ENCODE results near the gene HS3ST3B1. TPM values are rescaled to one million over a fixed set of nuclear protein-coding genes. Genes with fewer than 3 reads are reported as not detected.

The HS3ST3B1 gene
- total RNA-seq (2014; rRNA removed; shearing (Covaris generic)) = 41.5 and 44.8 TPM in 2 replicates

- peak; percentile 100 for DNase-seq
- Histone ChIP-seq H3K27ac (peak within 1 kb of the TSS; percentile 66), H3K4me3 (peak within 1 kb of the TSS; percentile 68), H3K27me3 (no peaks in the 10 kb centered on the region), H3K36me3 (no peaks in the 10 kb centered on the region), H3K4me1 (no peaks in the 10 kb centered on the region), H3K9me3 (replicated peaks) (no peaks in the 10 kb centered on the region)
Measured at GRCh38 chr17:14300575-14301278, at the start of gene HS3ST3B1. HS3ST3B1 (plus strand) TSS chr17:14301081; CDS start chr17:14301519, 438 bp downstream.

DNA sequence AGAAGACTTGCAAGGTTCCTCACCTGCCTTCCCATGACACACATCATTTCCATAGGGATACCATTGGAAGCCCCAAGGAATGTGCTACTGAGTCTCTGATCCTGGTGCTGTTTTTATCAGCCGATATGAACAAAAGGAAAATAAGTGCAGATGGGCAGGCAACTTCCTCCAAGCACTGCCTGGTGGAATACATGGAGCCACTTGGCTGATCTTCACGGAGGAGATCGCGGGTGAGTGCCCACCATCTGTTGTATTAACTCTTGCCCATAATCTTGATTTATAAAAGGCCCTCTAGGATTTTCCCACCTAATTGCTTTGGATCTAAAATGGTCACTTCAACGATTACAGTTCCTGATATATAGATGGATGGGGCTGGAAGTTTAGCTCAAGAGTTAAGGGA is 39.5 kb upstream of the HS3ST3B1 start:
- Histone ChIP-seq H3K9me3 (replicated peaks) (no peaks in the 10 kb centered on the region; the same call in 1 of the 2 replicates), H3K36me3 (no peaks in the 10 kb centered on the region), H3K27me3 (no peaks in the 10 kb centered on the region), H3K4me3 (no peak overlapping the region), H3K4me1 (no peaks in the 10 kb centered on the region), H3K27ac (no peak overlapping the region)
- no peak for DNase-seq

- DNase-seq = no peak
Measured at GRCh38 chr17:14268264-14268663, 32.6 kb upstream of the HS3ST3B1 start.

DNA sequence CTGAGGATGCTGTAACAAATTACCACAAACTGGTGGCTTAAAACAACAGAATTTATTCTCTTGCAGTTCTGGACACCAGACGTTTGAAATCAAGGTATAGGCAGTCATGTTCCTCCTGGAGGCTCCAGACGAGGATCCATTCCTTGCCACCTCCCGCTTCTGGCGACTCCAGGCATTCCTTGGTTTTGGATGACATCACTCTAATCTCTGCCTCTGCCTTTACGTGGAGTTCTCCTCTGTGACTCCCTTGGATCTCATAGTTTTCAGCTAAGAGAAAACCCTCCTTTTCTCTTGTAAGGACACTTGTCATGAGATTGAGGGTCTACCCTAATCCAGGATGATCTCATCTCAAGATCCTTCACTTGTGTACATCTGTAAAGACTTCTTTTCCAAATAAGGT is 31.4 kb upstream of the HS3ST3B1 start:
- peaks cover 3% of the 10 kb centered on the region; the same call in 1 of the 2 replicates for H3K4me1 ChIP-seq
- no peak overlapping the region for H3K4me3 ChIP-seq
- H3K9me3 ChIP-seq (replicated peaks) = peaks cover 4% of the 10 kb centered on the region; the same call in 1 of the 2 replicates
- DNase-seq = no peak
- no peaks in the 10 kb centered on the region for H3K36me3 ChIP-seq
- no peak overlapping the region for H3K27ac ChIP-seq
- H3K27me3 ChIP-seq = no peaks in the 10 kb centered on the region

More at GRCh38 chr17:14268264-14268663, 32.6 kb upstream of the HS3ST3B1 start:
- no peak overlapping the region for H3K4me3 ChIP-seq
- no peaks in the 10 kb centered on the region for H3K9me3 ChIP-seq (replicated peaks)
- H3K27ac ChIP-seq = no peak overlapping the region
- H3K4me1 ChIP-seq = peaks cover 3% of the 10 kb centered on the region; the same call in 1 of the 2 replicates
- H3K27me3 ChIP-seq = no peaks in the 10 kb centered on the region
- H3K36me3 ChIP-seq = no peaks in the 10 kb centered on the region

DNA sequence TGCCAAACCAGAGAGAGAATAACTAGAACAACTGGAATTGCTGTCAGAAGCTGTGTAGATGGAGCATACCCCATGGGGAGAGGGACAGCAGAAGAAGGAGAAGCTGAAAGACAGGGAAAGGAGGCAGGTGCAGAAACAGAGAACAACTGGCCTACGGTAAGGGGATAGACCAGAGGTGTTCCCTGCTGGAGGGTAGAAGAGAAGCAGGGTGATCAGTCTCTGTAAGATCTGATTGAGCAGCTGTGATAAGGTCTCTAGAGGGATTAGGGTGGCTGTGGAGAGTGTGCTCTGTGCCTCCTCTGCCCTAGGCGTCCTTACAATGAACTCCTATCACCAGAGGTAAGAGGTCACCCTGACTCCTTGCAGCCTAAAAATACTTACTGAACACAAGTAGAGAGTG is 30.4 kb upstream of the HS3ST3B1 start:
- Histone ChIP-seq H3K4me1 (peaks cover 3% of the 10 kb centered on the region; the same call in 1 of the 2 replicates), H3K36me3 (no peaks in the 10 kb centered on the region)
- peak; percentile 39 to 70 for DNase-seq

DNA sequence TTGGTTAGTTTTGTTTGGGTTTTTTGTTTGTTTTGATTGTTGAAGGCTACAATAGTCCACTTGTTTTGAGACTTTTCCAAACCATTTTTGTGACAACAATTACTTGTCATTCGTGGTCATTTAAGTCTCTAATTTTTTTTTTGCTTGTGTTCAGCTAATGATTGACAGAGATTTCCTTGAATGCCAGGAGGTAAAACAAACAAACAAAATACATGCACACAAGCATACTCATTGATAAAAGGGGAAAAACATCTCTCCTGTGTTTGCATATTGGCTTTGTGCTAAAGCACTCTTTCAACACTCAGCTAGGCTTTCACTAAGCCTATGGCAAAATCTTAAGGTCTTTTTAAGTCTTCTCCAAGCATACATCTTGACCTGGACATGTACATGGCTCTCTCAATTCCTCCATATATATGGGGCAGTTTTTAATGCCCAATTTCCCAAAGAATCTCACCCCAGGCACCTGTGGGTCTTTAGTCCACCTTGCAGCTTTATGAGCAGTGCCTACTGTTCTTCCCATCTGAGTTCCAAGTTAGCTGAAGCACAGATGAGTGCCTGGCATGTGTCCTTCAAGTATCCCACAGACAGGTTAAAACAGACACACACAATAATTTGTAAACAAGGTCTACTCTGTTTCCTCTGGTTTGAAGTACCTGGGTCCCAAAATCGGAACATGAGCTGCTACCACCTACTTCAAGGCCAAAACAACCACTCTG is 24.2 kb upstream of the HS3ST3B1 start:
- Histone ChIP-seq H3K36me3 (no peaks in the 10 kb centered on the region), H3K4me1 (no peaks in the 10 kb centered on the region), H3K27me3 (no peaks in the 10 kb centered on the region), H3K4me3 (no peak overlapping the region), H3K27ac (no peak overlapping the region), H3K9me3 (replicated peaks) (peaks cover 6% of the 10 kb centered on the region; the same call in 1 of the 2 replicates)
- no peak for DNase-seq

More for the DNA sequence above, 30.4 kb upstream of the HS3ST3B1 start:
- no peaks in the 10 kb centered on the region for H3K27me3 ChIP-seq
- H3K9me3 ChIP-seq (replicated peaks) = peaks cover 6% of the 10 kb centered on the region; the same call in 1 of the 2 replicates
- no peak overlapping the region for H3K4me3 ChIP-seq
- H3K27ac ChIP-seq = no peak overlapping the region

DNA sequence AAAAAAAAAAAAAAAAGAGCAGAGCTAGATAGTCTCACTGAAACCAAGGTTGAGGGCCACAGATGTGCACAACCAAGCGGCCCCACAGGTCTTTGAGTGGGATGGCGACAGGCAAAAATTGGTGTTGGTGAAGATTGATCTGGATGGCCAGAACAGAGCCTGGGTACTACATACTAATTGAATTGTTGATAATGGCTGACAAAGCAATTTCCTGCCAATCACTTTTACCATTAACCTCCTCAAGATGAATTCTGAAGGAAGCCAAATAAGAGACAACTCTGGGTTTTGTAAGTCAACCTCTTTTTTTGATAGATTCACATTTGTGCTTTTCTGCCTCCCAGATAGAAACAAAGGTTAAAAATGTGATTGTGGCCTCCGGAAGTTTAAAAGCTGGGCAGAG is 19.4 kb upstream of the HS3ST3B1 start:
- Histone ChIP-seq H3K4me1 (no peaks in the 10 kb centered on the region), H3K36me3 (no peaks in the 10 kb centered on the region), H3K27ac (no peak overlapping the region), H3K4me3 (no peak overlapping the region), H3K27me3 (no peaks in the 10 kb centered on the region; the same call in 1 of the 2 replicates), H3K9me3 (replicated peaks) (no peaks in the 10 kb centered on the region)
- DNase-seq = no peak

DNA sequence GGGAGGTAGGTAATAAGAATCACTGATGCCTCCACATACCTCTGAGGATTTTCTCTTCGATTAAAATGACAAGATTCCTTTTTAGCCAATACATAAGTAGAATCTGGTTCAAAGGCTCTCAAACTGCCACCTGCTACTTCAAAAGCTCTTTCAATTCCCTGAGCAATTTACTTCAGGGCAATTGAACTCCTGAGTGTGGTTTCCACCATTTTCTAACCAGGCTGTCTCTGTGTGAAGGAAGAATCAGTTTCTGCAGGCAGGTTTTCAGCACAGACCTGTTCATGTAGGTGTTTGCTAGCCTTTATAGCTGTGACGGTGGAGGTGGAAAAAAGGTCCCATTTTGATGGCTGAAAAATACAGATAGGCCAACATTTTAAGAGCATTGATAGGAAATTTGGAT is 18.2 kb upstream of the HS3ST3B1 start:
- Histone ChIP-seq H3K4me1 (no peaks in the 10 kb centered on the region), H3K36me3 (no peaks in the 10 kb centered on the region), H3K27me3 (no peaks in the 10 kb centered on the region; the same call in 1 of the 2 replicates), H3K9me3 (replicated peaks) (no peaks in the 10 kb centered on the region), H3K4me3 (no peak overlapping the region), H3K27ac (no peak overlapping the region)
- DNase-seq = no peak

GRCh38 chr17:14289162-14289561 is 11.7 kb upstream of the HS3ST3B1 start:
- H3K4me3 ChIP-seq = no peak overlapping the region
- H3K27me3 ChIP-seq = no peaks in the 10 kb centered on the region
- no peaks in the 10 kb centered on the region for H3K36me3 ChIP-seq
- no peak for DNase-seq
- H3K4me1 ChIP-seq = no peaks in the 10 kb centered on the region
- no peaks in the 10 kb centered on the region for H3K9me3 ChIP-seq (replicated peaks)
- H3K27ac ChIP-seq = no peak overlapping the region

GRCh38 chr17:14294876-14295275 is 6.0 kb upstream of the HS3ST3B1 start:
- H3K4me3 ChIP-seq = no peak overlapping the region
- no peaks in the 10 kb centered on the region for H3K4me1 ChIP-seq
- no peaks in the 10 kb centered on the region for H3K27me3 ChIP-seq
- DNase-seq = no peak
- H3K27ac ChIP-seq = no peak overlapping the region
- no peaks in the 10 kb centered on the region for H3K9me3 ChIP-seq (replicated peaks)
- H3K36me3 ChIP-seq = no peaks in the 10 kb centered on the region

- DNase-seq = no peak
- Histone ChIP-seq H3K27me3 (no peaks in the 10 kb centered on the region), H3K9me3 (replicated peaks) (no peaks in the 10 kb centered on the region), H3K27ac (no peak overlapping the region), H3K4me3 (no peak overlapping the region), H3K36me3 (no peaks in the 10 kb centered on the region), H3K4me1 (no peaks in the 10 kb centered on the region)
Measured at GRCh38 chr17:14295676-14296075, 5.2 kb upstream of the HS3ST3B1 start.

DNA sequence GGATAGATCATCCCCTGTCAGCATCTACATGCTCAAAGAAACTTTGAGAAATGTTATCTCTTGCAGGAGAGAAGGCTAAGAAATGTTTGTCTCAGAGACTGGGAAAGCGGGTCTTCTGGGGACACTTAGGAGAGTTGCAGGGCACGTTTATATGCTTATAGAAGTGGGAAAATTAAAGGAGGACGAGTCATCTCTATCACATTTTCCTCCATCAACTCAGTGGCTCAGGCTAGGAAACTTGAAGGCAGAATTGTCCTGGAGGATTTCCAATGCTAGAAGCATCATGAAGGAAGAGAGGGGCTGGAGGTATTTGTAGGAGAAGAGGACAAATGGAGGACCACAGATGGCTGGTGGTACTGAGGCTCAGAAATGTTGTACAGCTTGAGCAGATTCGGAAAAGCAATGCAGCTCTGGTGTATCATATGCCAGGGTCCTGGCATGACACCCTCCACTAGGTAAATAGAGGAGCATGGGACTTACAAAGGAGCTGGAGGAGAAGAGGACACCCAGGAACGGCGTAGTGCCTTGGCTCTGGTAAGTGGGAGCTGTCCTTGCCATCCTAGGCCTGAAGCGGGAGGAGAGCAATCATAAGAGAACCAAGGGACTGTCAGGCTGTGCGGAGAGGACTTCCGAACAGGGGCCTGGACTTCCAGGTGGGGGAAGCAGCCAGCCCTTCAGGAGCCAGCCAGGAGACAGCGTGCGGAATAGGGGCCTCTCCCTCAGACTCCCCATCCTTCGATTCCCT is 4.5 kb upstream of the HS3ST3B1 start:
- DNase-seq = no peak
- H3K27me3 ChIP-seq = no peaks in the 10 kb centered on the region

DNA sequence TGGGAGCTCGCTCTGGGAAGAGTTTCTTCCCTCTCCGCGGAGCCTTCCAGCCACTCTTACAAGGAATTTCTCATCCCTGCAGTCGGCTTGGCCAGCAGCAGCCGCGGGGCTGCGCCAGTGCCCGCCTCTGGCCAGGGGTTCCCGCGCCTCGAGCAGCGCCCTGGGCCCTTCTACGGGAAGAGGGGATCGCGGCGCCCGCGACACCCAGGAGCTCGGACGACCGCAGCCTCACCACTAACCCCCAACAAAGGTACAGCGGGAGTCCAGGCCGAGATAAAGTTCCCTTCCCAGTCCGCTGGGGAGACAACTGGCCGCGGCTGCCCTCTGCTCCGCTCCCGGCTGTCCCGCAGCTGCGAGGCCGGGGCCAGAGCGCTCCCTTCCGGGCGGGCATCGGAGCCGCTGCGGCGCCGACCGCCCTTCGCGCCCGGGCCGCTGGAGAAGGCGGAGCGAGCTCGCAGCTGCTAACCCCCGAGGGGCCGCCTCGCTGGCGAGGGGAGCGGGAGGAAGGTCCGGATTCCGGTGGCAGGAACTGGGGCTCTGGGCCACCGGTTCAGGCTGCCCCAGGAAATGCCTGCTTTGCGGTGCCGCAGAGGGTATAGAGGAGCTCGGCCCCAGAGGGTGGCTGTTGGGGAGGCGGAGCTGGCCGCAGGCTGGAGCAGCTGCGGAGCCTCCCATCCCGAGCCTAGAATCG is 3.6 kb upstream of the HS3ST3B1 start:
- Histone ChIP-seq H3K27me3 (no peaks in the 10 kb centered on the region), H3K36me3 (no peaks in the 10 kb centered on the region), H3K4me3 (peak overlapping the region; percentile 35), H3K27ac (peak overlapping the region; percentile 18; the same call in 1 of the 2 replicates), H3K4me1 (no peaks in the 10 kb centered on the region), H3K9me3 (replicated peaks) (no peaks in the 10 kb centered on the region)
- peak; percentile 76 to 80 for DNase-seq

More for the DNA sequence above, 4.5 kb upstream of the HS3ST3B1 start:
- H3K4me3 ChIP-seq = no peak overlapping the region
- no peaks in the 10 kb centered on the region for H3K36me3 ChIP-seq
- H3K9me3 ChIP-seq (replicated peaks) = no peaks in the 10 kb centered on the region
- no peaks in the 10 kb centered on the region for H3K4me1 ChIP-seq
- H3K27ac ChIP-seq = no peak overlapping the region

DNA sequence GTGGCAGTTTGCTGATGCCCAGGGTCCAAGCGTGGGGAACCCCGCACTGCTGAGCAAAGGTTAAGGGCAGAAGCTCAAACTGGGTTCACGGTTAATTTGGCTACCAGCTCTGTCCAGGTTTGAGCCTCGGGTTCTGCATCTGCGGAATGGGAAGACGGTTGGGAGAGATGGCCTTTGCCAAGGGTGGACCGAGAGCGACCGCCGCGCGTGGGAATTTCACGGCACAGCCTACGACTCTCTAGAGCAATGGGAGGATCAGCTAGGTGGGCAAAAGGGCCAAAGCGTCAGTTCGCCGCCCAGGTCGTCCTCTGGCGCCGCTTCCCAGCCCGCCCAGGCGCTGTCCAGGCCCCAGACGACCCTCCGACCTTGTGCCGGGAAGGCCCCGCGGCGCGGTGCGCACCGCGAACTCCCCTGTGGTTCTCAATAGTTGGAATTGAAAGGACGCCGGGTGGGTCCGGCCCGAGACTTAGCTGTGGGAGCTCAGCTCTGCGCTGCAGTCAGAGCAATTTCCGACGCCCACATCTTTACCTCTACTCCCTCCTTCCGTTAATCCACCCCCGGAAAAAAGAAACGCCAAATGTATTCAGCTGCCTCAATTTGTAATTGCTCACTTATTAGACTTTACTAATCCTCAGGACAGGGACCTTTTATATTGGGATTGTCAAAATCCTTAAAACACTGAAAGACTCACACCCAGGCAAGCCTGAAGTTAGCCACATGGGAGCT is 2.5 kb upstream of the HS3ST3B1 start:
- H3K27me3 ChIP-seq = no peaks in the 10 kb centered on the region

More for the DNA sequence above, 2.5 kb upstream of the HS3ST3B1 start:
- DNase-seq = no peak
- Histone ChIP-seq H3K4me3 (no peak overlapping the region), H3K9me3 (replicated peaks) (no peaks in the 10 kb centered on the region), H3K36me3 (no peaks in the 10 kb centered on the region), H3K27ac (no peak overlapping the region), H3K4me1 (no peaks in the 10 kb centered on the region)

Measured in SJCRH30 (cell line).